SU-DHL-6 (cell line): Measurements from ENCODE around the gene PRODH2.
"Not testable (repeated sequence)": the region's sequence is repeated elsewhere in the genome, so short reads cannot be mapped to it uniquely, and the experiment has no call there.

Experiments
- H2AFZ ChIP-seq: fragments of 200-600 bp; sonication (generic); 2 replicates; pipeline ENCODE4 v1.6.1; 2014; ENCODE audit warnings: low read depth, mild to moderate bottlenecking, moderate library complexity, mixed read lengths, antibody characterized with exemption, low read length; ENCODE audit not compliant: severe bottlenecking
- H3F3A ChIP-seq: fragments of 200-600 bp; shearing (Covaris generic); 2 replicates; pipeline ENCODE4 v1.6.0; 2016; ENCODE audit warnings: antibody characterized with exemption, mild to moderate bottlenecking; ENCODE audit not compliant: insufficient read depth
- H3K27ac ChIP-seq: fragments of 200-600 bp; sonication (generic); 2 replicates; pipeline ENCODE4 v1.5.1; 2016; ENCODE audit warnings: low read depth, mild to moderate bottlenecking, low read length, moderate library complexity, mixed read lengths
- H3K27me3 ChIP-seq: fragments of 200-600 bp; sonication (generic), shearing (Covaris generic); 2 replicates; pipeline ENCODE4 v1.6.0; 2014; ENCODE audit warnings: mild to moderate bottlenecking, low read length
- H3K36me3 ChIP-seq: fragments of 200-600 bp; sonication (generic); 2 replicates; pipeline ENCODE4 v1.6.1; 2014; ENCODE audit warnings: mild to moderate bottlenecking, low read length, mixed read lengths
- H3K4me2 ChIP-seq: fragments of 300-600, 200-600 bp; shearing (Covaris generic), sonication (generic); 2 replicates; pipeline ENCODE4 v1.6.0; 2014; ENCODE audit warnings: low read length, low read depth, mild to moderate bottlenecking; ENCODE audit not compliant: poor library complexity, severe bottlenecking
- H3K4me3 ChIP-seq: fragments of 200-600 bp; sonication (generic); 2 replicates; pipeline ENCODE4 v1.5.1; 2014; ENCODE audit warnings: antibody characterized with exemption, low read length, mild to moderate bottlenecking, mixed read lengths; ENCODE audit not compliant: insufficient read depth, poor library complexity, severe bottlenecking
- H3K79me2 ChIP-seq: fragments of 200-600 bp; sonication (generic); 2 replicates; pipeline ENCODE4 v1.6.1; 2014; ENCODE audit warnings: mild to moderate bottlenecking, low read length, moderate library complexity; ENCODE audit not compliant: insufficient read depth
- H3K9ac ChIP-seq: fragments of 200-600 bp; sonication (generic); 2 replicates; pipeline ENCODE4 v1.7.0; 2014; ENCODE audit warnings: mild to moderate bottlenecking, low read length
- H3K9me2 ChIP-seq: fragments of 200-600 bp; sonication (generic); replicated peaks from 2 replicates; pipeline ENCODE4 v1.6.1; 2014; ENCODE audit warnings: low read length; ENCODE audit not compliant: insufficient read depth
- H3K9me3 ChIP-seq: fragments of 200-600 bp; sonication (generic); 2 replicates; pipeline ENCODE4 v1.6.1; 2014; ENCODE audit warnings: low read length, mixed read lengths; ENCODE audit not compliant: insufficient read depth
- H4K20me1 ChIP-seq: fragments of 200-600 bp; sonication (generic); 2 replicates; pipeline ENCODE4 v1.6.1; 2014; ENCODE audit warnings: low read depth, mild to moderate bottlenecking, antibody characterized with exemption, low read length, moderate library complexity, mixed read lengths
- EZH2phosphoT487 ChIP-seq: fragments of 200-600 bp; sonication (generic), shearing (Covaris generic); conservative IDR thresholded peaks from 2 replicates; pipeline ENCODE4 v1.6.1; 2018; ENCODE audit warnings: mild to moderate bottlenecking, antibody characterized with exemption, low read length, moderate library complexity, mixed read lengths
- TF ChIP-seq, protein P1 (sequence below): fragments of 200-600 bp; sonication (generic); IDR thresholded peaks from one replicate; pipeline ENCODE4 v1.5.1; 2017; ENCODE audit warnings: antibody characterized with exemption, mild to moderate bottlenecking, low read length, moderate library complexity; ENCODE audit not compliant: insufficient read depth, poor library complexity, severe bottlenecking

PRODH2 gene

GRCh38 chr19:35773020-35773806 lies 39.4 kb downstream of the PRODH2 start:
- H3F3A ChIP-seq, result peaks cover 3% of the 10 kb centered on the region; the same call in 1 of the 2 replicates
- H3K4me3 ChIP-seq, result no peak overlapping the region
- no peak overlapping the region for H2AFZ ChIP-seq
- H4K20me1 ChIP-seq, result no peaks in the 10 kb centered on the region
- no peaks in the 10 kb centered on the region; the same call in 1 of the 2 replicates for H3K79me2 ChIP-seq
- no peak overlapping the region for H3K27ac ChIP-seq
- TF ChIP-seq, protein P1, sequence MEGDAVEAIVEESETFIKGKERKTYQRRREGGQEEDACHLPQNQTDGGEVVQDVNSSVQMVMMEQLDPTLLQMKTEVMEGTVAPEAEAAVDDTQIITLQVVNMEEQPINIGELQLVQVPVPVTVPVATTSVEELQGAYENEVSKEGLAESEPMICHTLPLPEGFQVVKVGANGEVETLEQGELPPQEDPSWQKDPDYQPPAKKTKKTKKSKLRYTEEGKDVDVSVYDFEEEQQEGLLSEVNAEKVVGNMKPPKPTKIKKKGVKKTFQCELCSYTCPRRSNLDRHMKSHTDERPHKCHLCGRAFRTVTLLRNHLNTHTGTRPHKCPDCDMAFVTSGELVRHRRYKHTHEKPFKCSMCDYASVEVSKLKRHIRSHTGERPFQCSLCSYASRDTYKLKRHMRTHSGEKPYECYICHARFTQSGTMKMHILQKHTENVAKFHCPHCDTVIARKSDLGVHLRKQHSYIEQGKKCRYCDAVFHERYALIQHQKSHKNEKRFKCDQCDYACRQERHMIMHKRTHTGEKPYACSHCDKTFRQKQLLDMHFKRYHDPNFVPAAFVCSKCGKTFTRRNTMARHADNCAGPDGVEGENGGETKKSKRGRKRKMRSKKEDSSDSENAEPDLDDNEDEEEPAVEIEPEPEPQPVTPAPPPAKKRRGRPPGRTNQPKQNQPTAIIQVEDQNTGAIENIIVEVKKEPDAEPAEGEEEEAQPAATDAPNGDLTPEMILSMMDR, result no peak
- no peak for TF ChIP-seq EZH2phosphoT487
- no peaks in the 10 kb centered on the region for H3K36me3 ChIP-seq
- no peak overlapping the region for H3K9ac ChIP-seq
- no peaks in the 10 kb centered on the region for H3K9me2 ChIP-seq
- no peaks in the 10 kb centered on the region for H3K27me3 ChIP-seq
- no peaks in the 10 kb centered on the region for H3K9me3 ChIP-seq
- no peak overlapping the region for H3K4me2 ChIP-seq

DNA sequence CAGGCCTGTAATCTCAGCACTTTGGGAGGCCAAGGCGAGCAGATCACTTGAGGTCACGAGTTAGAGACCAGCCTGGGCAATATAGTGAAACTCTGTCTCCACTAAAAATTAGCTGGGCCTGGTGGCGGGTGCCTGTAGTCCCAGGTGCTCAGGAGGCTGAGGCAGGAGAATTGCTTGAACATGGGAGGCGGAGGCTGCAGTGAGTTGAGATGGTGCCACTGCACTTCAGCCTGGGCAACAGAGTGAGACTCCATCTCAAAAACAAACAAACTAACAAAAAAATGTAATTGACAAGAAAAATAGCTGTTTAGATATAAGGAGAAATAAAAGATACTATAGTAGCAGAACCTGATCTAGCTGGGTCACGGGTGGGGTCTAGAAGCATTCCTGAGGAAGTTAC lies 40.3 kb downstream of the PRODH2 start:
- not testable (repeated sequence) for H3K4me3 ChIP-seq, H2AFZ ChIP-seq, H3K9me3 ChIP-seq, H3K4me2 ChIP-seq, H3K9ac ChIP-seq, H3K36me3 ChIP-seq, H3F3A ChIP-seq, H3K27me3 ChIP-seq, H3K9me2 ChIP-seq, H3K79me2 ChIP-seq, H3K27ac ChIP-seq, H4K20me1 ChIP-seq

- Histone ChIP-seq H4K20me1 (no peaks in the 10 kb centered on the region), H2AFZ (no peak overlapping the region), H3K4me2 (no peak overlapping the region), H3F3A (0 out of 2 replicates have a peak, but pooled peaks cover 3% of the 10 kb centered on the region), H3K27ac (no peak overlapping the region), H3K4me3 (no peak overlapping the region), H3K27me3 (no peaks in the 10 kb centered on the region), H3K9me3 (no peaks in the 10 kb centered on the region), H3K79me2 (no peaks in the 10 kb centered on the region), H3K36me3 (no peaks in the 10 kb centered on the region), H3K9ac (no peak overlapping the region), H3K9me2 (no peaks in the 10 kb centered on the region)
- TF ChIP-seq, protein P1, result no peak
- TF ChIP-seq EZH2phosphoT487, result no peak
Observed at GRCh38 chr19:35768082-35768421, 44.6 kb downstream of the PRODH2 start.

- H3K27ac ChIP-seq, result no peak overlapping the region
- H3K9me3 ChIP-seq, result no peaks in the 10 kb centered on the region
- H3K27me3 ChIP-seq, result no peaks in the 10 kb centered on the region
Observed at GRCh38 chr19:35767288-35768081, 45.2 kb downstream of the PRODH2 start.

More at GRCh38 chr19:35767288-35768081, 45.2 kb downstream of the PRODH2 start:
- no peak overlapping the region for H3K4me3 ChIP-seq
- H2AFZ ChIP-seq, result no peak overlapping the region
- no peaks in the 10 kb centered on the region for H3K9me2 ChIP-seq
- H3K79me2 ChIP-seq, result no peaks in the 10 kb centered on the region
- H3K9ac ChIP-seq, result no peak overlapping the region
- no peaks in the 10 kb centered on the region for H3K36me3 ChIP-seq
- no peaks in the 10 kb centered on the region for H3F3A ChIP-seq
- H4K20me1 ChIP-seq, result no peaks in the 10 kb centered on the region
- H3K4me2 ChIP-seq, result no peak overlapping the region
- TF ChIP-seq, protein P1, result no peak
- no peak for TF ChIP-seq EZH2phosphoT487
